ENCODE measurements around the gene GNAL.

DNA sequence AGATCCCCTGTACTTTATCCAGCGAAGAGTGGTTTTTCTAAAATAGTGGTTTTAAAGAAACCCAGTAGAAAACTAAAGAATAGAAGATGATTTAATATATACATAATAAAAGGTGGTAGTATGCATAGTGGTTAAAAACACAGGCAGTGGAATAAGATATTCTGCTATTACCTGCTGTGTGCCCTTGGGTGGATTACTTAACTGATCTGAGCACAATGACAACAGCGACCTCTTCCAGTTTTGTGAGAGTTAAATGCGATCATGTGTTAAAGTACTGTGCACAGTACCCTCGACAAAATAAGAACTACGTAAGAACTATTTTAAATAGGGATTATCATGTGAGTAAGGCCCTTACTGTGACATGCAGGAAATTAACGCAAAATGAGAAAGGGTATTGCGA lies 132.1 kb downstream of the GNAL start:
- TF ChIP-seq CTCF (IDR thresholded peaks at IDR 0.05; ENCODE audit: low read depth, low read length, missing input control) (no peak), SP1 (IDR thresholded peaks at IDR 0.05) (no peak), HNF4G (IDR thresholded peaks at IDR 0.05) (no peak), FOXA1 (IDR thresholded peaks at IDR 0.05) (no peak), YY1 (IDR thresholded peaks at IDR 0.05) (no peak), MAX (IDR thresholded peaks at IDR 0.05) (no peak), ATF3 (IDR thresholded peaks at IDR 0.05) (no peak), ZBTB33 (IDR thresholded peaks at IDR 0.05) (no peak), GABPA (IDR thresholded peaks at IDR 0.05 in 1 of 2, conservative IDR thresholded peaks at IDR 0.05 in 1 of 2) (no peak)

Data from liver (tissue), 3 donors.